ENCODE data around the gene CTSW. TPM values are rescaled to one million over a fixed set of nuclear protein-coding genes. Genes with fewer than 3 reads are reported as not detected.
"Not testable (repeated sequence)": the region's sequence is repeated elsewhere in the genome, so short reads cannot be mapped to it uniquely, and the experiment has no call there.

Gene CTSW
- total RNA-seq, 2 donors from 2014 or later, result 0.39 to 1.1 TPM

DNA sequence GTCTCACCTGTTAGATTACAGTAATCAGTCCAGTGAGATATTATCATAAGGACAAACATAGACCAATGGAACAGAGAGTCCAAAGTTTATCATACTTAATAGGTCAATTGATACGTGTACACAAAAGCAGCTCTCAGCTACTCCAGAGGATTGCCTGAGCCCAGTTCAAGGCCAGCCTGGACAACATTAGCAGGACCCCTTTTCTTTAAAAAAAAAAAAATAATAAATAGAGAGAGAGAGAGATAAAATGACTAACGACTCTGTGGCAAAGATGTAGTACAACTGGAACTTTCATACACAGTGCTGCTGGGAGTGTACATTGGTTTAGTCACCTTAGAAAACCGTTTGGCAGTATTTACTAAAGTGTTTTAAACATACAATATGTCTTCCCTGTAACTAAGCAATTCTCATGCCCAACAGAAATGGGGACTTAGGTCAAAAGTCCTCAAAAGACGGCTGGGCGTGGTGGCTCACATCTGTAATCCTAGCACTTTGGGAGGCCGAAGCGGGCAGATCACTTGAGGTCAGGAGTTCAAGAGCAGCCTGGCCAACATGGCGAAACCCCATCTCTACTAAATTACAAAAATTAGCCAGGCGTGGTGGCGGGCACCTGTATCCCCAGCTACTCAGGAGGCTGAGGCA, 35.3 kb upstream of the CTSW start:
- no peaks in the 10 kb centered on the region for H3K27me3 ChIP-seq
- H3K9me3 ChIP-seq, result no peaks in the 10 kb centered on the region
- TF ChIP-seq CTCF (IDR thresholded peaks at IDR 0.05), result no peak
- H3K4me3 ChIP-seq, result no peak overlapping the region
- no peaks in the 10 kb centered on the region for H3K4me1 ChIP-seq
- no peak for DNase-seq (ENCODE audit: low spot score)
- H3K36me3 ChIP-seq, result no peaks in the 10 kb centered on the region
- H3K27ac ChIP-seq, result no peak overlapping the region

DNA sequence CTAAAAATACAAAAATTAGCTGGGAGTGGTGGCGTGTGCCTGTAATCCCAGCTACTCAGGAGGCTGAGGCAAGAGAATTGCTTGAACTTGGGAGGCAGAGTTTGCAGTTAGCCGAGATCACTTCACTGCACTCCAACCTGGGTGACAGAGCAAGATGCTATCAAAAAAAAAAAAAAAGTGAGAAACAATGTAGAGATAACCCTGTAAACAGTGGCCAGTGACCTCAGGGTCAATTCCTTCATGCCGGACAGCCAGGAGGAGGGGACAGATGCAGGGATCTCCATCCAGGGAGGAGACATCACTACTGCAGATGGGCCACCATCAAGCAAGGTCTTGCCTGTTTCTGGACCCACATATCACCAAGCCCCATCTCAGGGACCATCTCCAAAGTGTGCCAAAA, 31.9 kb upstream of the CTSW start:
- DNase-seq (ENCODE audit: low spot score), result no peak
- H3K27me3 ChIP-seq, result no peaks in the 10 kb centered on the region
- no peaks in the 10 kb centered on the region for H3K4me1 ChIP-seq
- H3K4me3 ChIP-seq, result no peak overlapping the region
- H3K27ac ChIP-seq, result no peak overlapping the region
- H3K9me3 ChIP-seq, result peaks cover 0 to 7% of the 10 kb centered on the region in 2 donors
- TF ChIP-seq CTCF (IDR thresholded peaks at IDR 0.05), result no peak
- peaks cover 19% of the 10 kb centered on the region for H3K36me3 ChIP-seq

DNA sequence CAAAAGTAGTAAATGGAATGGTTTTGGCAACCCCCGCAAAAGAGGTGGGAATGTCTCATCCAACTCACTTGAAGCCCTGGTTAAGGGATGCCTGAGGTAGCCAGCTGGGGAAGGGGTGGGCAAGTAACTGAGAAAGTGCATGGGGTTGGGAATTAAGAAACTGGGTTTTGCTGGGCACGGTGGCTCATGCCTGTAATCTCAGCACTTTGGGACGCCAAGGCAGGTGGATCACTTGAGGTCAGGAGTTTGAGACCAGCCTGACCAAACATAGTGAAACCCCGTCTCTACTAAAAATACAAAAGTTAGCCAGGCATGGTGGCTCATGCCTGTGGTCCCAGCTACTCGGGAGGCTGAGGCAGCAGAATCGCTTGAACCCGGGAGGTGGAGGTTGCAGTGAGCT, 30.9 kb upstream of the CTSW start:
- not testable (repeated sequence) for H3K27ac ChIP-seq; H3K27me3 ChIP-seq; DNase-seq (ENCODE audit: low spot score); H3K4me1 ChIP-seq; H3K4me3 ChIP-seq; H3K9me3 ChIP-seq
- H3K36me3 ChIP-seq, result peaks cover 28% of the 10 kb centered on the region

GRCh38 chr11:65849366-65849765, 30.3 kb upstream of the CTSW start:
- no peak overlapping the region for H3K4me3 ChIP-seq
- H3K27ac ChIP-seq, result no peak overlapping the region
- H3K9me3 ChIP-seq, result peaks cover 0 to 7% of the 10 kb centered on the region in 2 donors
- no peaks in the 10 kb centered on the region for H3K4me1 ChIP-seq
- H3K36me3 ChIP-seq, result peaks cover 35% of the 10 kb centered on the region
- H3K27me3 ChIP-seq, result no peaks in the 10 kb centered on the region
- no peak for DNase-seq (ENCODE audit: low spot score)
- TF ChIP-seq CTCF (IDR thresholded peaks at IDR 0.05), result no peak

GRCh38 chr11:65849771-65850216, 29.8 kb upstream of the CTSW start:
- no peak overlapping the region for H3K27ac ChIP-seq
- H3K36me3 ChIP-seq, result peaks cover 39% of the 10 kb centered on the region
- no peak overlapping the region for H3K4me3 ChIP-seq
- no peaks in the 10 kb centered on the region for H3K27me3 ChIP-seq
- peaks cover 0 to 7% of the 10 kb centered on the region in 2 donors for H3K9me3 ChIP-seq
- TF ChIP-seq CTCF (IDR thresholded peaks at IDR 0.05), result no peak
- no peaks in the 10 kb centered on the region for H3K4me1 ChIP-seq
- DNase-seq (ENCODE audit: low spot score), result no peak

DNA sequence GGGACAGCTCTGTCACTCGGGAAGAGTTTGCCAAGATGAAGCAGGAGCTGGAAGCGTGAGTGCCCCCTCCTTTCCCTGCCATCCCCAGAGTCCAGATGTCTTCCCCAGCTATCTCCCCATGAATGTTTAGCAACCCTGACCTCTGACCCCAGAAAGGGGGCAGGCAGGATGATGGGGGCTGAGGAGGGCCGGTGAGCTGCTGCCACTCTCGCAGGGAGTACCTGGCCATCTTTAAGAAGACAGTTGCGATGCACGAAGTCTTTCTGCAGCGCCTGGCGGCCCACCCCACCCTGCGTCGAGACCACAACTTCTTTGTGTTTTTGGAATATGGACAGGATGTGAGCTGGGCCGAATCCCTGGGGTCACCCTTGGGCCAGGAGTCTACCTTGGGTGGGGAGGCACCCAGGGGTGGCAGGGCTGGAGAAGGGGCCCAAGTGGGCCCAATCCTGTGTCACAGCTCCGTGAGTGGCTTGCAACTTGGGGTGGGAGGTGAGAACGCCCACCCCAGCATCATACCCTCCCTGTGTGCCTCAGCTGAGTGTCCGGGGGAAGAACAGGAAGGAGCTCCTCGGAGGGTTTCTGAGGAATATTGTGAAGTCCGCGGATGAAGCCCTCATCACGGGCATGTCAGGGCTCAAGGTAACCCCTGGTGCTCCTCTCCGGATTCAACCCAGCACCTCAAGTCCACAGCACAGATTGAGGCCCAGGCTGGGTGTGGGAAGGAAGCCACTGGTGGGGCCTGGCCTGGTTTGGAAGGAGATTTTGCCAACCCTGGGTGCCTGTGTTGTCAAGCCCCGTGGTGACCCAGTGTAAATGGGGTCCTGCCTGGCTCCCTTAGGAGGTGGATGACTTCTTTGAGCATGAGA, 29.2 kb upstream of the CTSW start:
- H3K9me3 ChIP-seq, result peaks cover 0 to 7% of the 10 kb centered on the region in 2 donors
- DNase-seq (ENCODE audit: low spot score), result no peak
- H3K27me3 ChIP-seq, result no peaks in the 10 kb centered on the region
- no peak overlapping the region for H3K27ac ChIP-seq
- no peak for TF ChIP-seq CTCF (IDR thresholded peaks at IDR 0.05)
- no peak overlapping the region for H3K4me3 ChIP-seq
- peaks cover 0 to 5% of the 10 kb centered on the region in 2 donors for H3K4me1 ChIP-seq
- H3K36me3 ChIP-seq, result peaks cover 46% of the 10 kb centered on the region

Data from right atrium auricular region (tissue), 2 donors.